GM23338 (cell line): Measurements from ENCODE around the gene IPCEF1. TPM values are rescaled to one million over a fixed set of nuclear protein-coding genes. Genes with fewer than 3 reads are reported as not detected.

Experiments
- ATAC-seq: fragments of 200-7000 bp; cut with Tn5 transposase; 3 replicates; pipeline ENCODE4 v1.9.1; 2020
- DNase-seq: peaks from one replicate; pipeline ENCODE4 v3.0.0-alpha.2; 2015; ENCODE audit warnings: low spot score
- H2AFZ ChIP-seq: fragments of 200-600 bp; sonication (generic); 2 replicates; pipeline ENCODE4 v1.8.0; 2016; ENCODE audit warnings: antibody characterized with exemption, mild to moderate bottlenecking, moderate library complexity
- H3F3A ChIP-seq: fragments of 200-600 bp; sonication (generic); replicated peaks from 2 replicates; pipeline ENCODE4 v1.8.0; 2017; ENCODE audit warnings: antibody characterized with exemption, mixed run types, low read depth
- H3K27ac ChIP-seq: fragments of 200-600 bp; sonication (generic); 2 replicates; pipeline ENCODE4 v1.6.1; 2016; ENCODE audit warnings: low read depth
- H3K27me3 ChIP-seq: fragments of 200-600 bp; sonication (generic); 2 replicates; pipeline ENCODE4 v1.8.0; 2016; ENCODE audit warnings: mild to moderate bottlenecking, mixed run types, moderate library complexity; ENCODE audit not compliant: insufficient read depth
- H3K36me3 ChIP-seq: fragments of 200-600 bp; sonication (generic); 2 replicates; pipeline ENCODE4 v1.8.0; 2016; ENCODE audit warnings: mild to moderate bottlenecking; ENCODE audit not compliant: insufficient read depth
- H3K4me1 ChIP-seq: fragments of 200-600 bp; sonication (generic); 2 replicates; pipeline ENCODE4 v1.8.0; 2016; ENCODE audit warnings: mild to moderate bottlenecking, moderate library complexity; ENCODE audit not compliant: insufficient read depth
- H3K4me2 ChIP-seq: fragments of 200-600 bp; sonication (generic); 2 replicates; pipeline ENCODE4 v1.7.1; 2017; ENCODE audit warnings: mixed run types
- H3K4me3 ChIP-seq: fragments of 200-600 bp; sonication (generic); 2 replicates; pipeline ENCODE4 v1.6.1; 2016; ENCODE audit warnings: mixed run types
- H3K79me2 ChIP-seq: fragments of 200-600 bp; sonication (generic); replicated peaks from 2 replicates; pipeline ENCODE4 v1.8.0; 2017; ENCODE audit warnings: mild to moderate bottlenecking; ENCODE audit not compliant: insufficient read depth
- H3K9me2 ChIP-seq: fragments of 200-600 bp; sonication (generic); 2 replicates; pipeline ENCODE4 v1.8.0; 2017; ENCODE audit not compliant: insufficient read depth
- H4K20me1 ChIP-seq: fragments of 200-600 bp; sonication (generic); replicated peaks from 2 replicates; pipeline ENCODE4 v1.8.0; 2017; ENCODE audit warnings: mild to moderate bottlenecking; ENCODE audit not compliant: insufficient read depth
- H3K27ac Mint-ChIP-seq: 2 replicates; pipeline ENCODE4 v1.8.0; 2020; ENCODE audit warnings: inconsistent platforms, mild to moderate bottlenecking, moderate library complexity, mixed read lengths
- H3K27me3 Mint-ChIP-seq: 3 replicates; pipeline ENCODE4 v1.8.0; 2022; ENCODE audit warnings: low read depth, mild to moderate bottlenecking, moderate library complexity, mixed read lengths, inconsistent platforms; ENCODE audit not compliant: insufficient read depth, poor library complexity
- H3K36me3 Mint-ChIP-seq: 3 replicates; pipeline ENCODE4 v1.8.0; 2021; ENCODE audit warnings: low read depth, mild to moderate bottlenecking, inconsistent platforms, moderate library complexity, mixed read lengths
- H3K4me1 Mint-ChIP-seq: 3 replicates; pipeline ENCODE4 v1.8.0; 2020; ENCODE audit warnings: mild to moderate bottlenecking, inconsistent platforms, mixed read lengths
- H3K4me3 Mint-ChIP-seq: 3 replicates; pipeline ENCODE4 v1.8.0; 2021; ENCODE audit warnings: moderate library complexity, mild to moderate bottlenecking, inconsistent platforms, mixed read lengths
- H3K9me3 Mint-ChIP-seq: 3 replicates; pipeline ENCODE4 v1.8.0; 2020; ENCODE audit warnings: moderate library complexity, mild to moderate bottlenecking, inconsistent platforms, mixed read lengths
- EZH2phosphoT487 ChIP-seq: fragments of 200-600 bp; sonication (generic); IDR thresholded peaks from one replicate; pipeline ENCODE4 v1.8.1; 2018; ENCODE audit warnings: antibody characterized with exemption; ENCODE audit not compliant: unreplicated experiment
- POLR2AphosphoS5 ChIP-seq: IDR thresholded peaks from 2 replicates; pipeline ENCODE4 v1.6.1; 2016; ENCODE audit warnings: antibody characterized with exemption, low read depth
- STAT1 ChIP-seq: IDR thresholded peaks from one replicate; pipeline ENCODE4 v1.6.1; 2016; ENCODE audit warnings: antibody characterized with exemption; ENCODE audit not compliant: unreplicated experiment
- ZNF114 ChIP-seq: fragments of 250-450 bp; sonication (Bioruptor Pico); IDR thresholded peaks from 2 replicates; pipeline ENCODE4 v1.5.0; 2020; ENCODE audit warnings: mild to moderate bottlenecking, moderate library complexity
- ZNF331 ChIP-seq: fragments of 250-450 bp; sonication (Bioruptor Pico); IDR thresholded peaks from 2 replicates; pipeline ENCODE4 v1.5.0; 2020; ENCODE audit warnings: low read depth, mild to moderate bottlenecking, moderate library complexity
- polyA plus RNA-seq: library from polyadenylated mRNA; unstranded; fragments of >200 nt; fragmentation: Nextera tagmentation; extraction: Ambion mirVana; gene quantifications from 2 replicates; pipeline ENCODE4 v1.2.1, GENCODE V29; 2016
- total RNA-seq: library from RNA; depleted of rRNA; stranded (reverse); fragments of >200 nt; shearing (Covaris generic); gene quantifications from 2 replicates; pipeline ENCODE4 v1.2.3, GENCODE V29; 2014
- TF ChIP-seq, protein P1 (sequence below), 2 experiments: fragments of 200-600 bp in 1 of 2; sonication (generic) in 1 of 2; conservative IDR thresholded peaks; 2 replicates each; pipeline versions ENCODE4 v1.5.1 to v1.6.1; 2016 to 2017; ENCODE audit warnings: antibody characterized with exemption in 2 of 2, low read depth in 2 of 2, mild to moderate bottlenecking in 2 of 2, moderate library complexity in 1 of 2
- TF ChIP-seq, protein P2 (sequence below): IDR thresholded peaks from 2 replicates; pipeline ENCODE4 v1.6.1; 2016; ENCODE audit warnings: antibody characterized with exemption
- TF ChIP-seq, protein P3 (sequence below): fragments of 250-450 bp; sonication (Bioruptor Pico); IDR thresholded peaks from 2 replicates; pipeline ENCODE4 v1.5.0; 2020; ENCODE audit warnings: mild to moderate bottlenecking, moderate library complexity

The IPCEF1 gene
- total and polyA plus RNA-seq, 2 experiments from 2014 or later, result 0.15 to 1.8 TPM

DNA sequence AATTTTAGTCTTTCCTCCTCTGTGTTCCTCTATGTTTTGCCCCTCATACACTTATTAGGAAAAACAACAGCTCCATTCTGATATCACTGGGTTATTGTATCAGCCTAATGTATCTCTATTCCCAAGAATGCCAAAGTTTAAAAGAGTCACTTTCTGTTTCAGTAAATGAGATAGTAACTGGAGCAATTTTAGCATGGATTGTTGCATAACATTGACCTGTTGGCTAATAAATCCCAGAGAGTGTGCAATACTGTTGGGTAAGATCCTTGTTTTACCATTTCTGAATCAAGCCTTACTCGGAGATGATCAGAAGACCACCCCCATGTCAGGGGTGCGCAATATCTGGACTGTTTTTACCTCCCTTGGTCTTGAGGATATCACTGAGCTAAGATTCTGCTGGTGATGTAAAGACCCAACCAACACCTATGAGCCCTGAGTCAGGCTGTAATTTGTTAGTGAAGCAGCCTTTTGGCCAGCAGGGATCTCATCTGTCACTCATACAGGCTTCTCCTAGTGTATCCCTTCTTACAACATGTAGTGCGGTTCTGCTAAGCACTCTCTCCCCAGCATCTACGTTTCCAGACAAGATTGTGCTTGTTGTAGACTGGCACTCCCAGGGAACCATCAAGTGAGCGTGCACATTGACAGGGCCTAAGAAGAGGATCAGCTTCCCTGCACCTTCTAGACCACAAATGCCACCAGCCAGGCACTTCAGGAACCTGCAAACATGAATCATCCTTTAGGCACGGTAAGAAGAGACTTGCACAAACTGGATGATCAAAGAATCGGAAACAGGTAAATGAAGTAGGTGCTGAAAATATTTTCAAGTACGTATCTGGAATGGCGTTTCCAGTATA, 11.5 kb upstream of the IPCEF1 start (continued):
- TF ChIP-seq, protein P1, sequence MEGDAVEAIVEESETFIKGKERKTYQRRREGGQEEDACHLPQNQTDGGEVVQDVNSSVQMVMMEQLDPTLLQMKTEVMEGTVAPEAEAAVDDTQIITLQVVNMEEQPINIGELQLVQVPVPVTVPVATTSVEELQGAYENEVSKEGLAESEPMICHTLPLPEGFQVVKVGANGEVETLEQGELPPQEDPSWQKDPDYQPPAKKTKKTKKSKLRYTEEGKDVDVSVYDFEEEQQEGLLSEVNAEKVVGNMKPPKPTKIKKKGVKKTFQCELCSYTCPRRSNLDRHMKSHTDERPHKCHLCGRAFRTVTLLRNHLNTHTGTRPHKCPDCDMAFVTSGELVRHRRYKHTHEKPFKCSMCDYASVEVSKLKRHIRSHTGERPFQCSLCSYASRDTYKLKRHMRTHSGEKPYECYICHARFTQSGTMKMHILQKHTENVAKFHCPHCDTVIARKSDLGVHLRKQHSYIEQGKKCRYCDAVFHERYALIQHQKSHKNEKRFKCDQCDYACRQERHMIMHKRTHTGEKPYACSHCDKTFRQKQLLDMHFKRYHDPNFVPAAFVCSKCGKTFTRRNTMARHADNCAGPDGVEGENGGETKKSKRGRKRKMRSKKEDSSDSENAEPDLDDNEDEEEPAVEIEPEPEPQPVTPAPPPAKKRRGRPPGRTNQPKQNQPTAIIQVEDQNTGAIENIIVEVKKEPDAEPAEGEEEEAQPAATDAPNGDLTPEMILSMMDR (conservative IDR thresholded peaks at IDR 0.05; ENCODE audit: low read depth in 2 of 2), result no peak
- TF ChIP-seq ZNF331 (CRISPR knock-in tag), result no peak
- TF ChIP-seq POLR2AphosphoS5, result no peak

DNA sequence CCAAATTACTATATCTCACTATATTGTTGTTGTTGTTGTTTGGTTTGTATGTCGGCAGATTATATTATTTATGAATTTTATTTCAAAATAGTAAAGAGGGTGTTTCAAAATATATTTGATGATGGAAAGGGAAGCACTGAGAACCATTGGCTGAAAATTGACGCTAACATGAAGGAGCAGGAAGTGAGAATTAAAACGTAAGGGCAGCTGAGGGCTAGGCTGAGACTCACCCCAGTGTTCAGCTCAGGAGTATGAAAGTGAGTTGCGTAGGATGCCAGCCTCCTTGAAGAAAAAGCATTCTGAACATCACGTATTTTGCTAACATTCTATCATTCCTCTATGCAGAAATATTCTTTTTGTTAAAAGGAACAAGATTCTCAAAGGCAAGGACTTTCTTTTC, 10.7 kb upstream of the IPCEF1 start:
- ATAC-seq (no peak), DNase-seq (no peak)
- H3K27ac Mint-ChIP-seq, result no peak overlapping the region
- no peaks in the 10 kb centered on the region for H3K27me3 Mint-ChIP-seq
- Histone ChIP-seq H3K4me3 (no peak overlapping the region), H3K27me3 (no peaks in the 10 kb centered on the region), H3K4me1 (no peaks in the 10 kb centered on the region), H3K9me2 (no peaks in the 10 kb centered on the region), H2AFZ (no peak overlapping the region), H4K20me1 (no peaks in the 10 kb centered on the region), H3F3A (no peaks in the 10 kb centered on the region), H3K4me2 (no peak overlapping the region), H3K79me2 (no peaks in the 10 kb centered on the region), H3K27ac (no peak overlapping the region), H3K36me3 (no peaks in the 10 kb centered on the region)
- H3K36me3 Mint-ChIP-seq, result no peaks in the 10 kb centered on the region
- no peaks in the 10 kb centered on the region for H3K4me1 Mint-ChIP-seq
- no peaks in the 10 kb centered on the region for H3K9me3 Mint-ChIP-seq
- H3K4me3 Mint-ChIP-seq, result no peak overlapping the region
- TF ChIP-seq, protein P2, sequence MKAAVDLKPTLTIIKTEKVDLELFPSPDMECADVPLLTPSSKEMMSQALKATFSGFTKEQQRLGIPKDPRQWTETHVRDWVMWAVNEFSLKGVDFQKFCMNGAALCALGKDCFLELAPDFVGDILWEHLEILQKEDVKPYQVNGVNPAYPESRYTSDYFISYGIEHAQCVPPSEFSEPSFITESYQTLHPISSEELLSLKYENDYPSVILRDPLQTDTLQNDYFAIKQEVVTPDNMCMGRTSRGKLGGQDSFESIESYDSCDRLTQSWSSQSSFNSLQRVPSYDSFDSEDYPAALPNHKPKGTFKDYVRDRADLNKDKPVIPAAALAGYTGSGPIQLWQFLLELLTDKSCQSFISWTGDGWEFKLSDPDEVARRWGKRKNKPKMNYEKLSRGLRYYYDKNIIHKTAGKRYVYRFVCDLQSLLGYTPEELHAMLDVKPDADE, result no peak
- TF ChIP-seq, protein P3, sequence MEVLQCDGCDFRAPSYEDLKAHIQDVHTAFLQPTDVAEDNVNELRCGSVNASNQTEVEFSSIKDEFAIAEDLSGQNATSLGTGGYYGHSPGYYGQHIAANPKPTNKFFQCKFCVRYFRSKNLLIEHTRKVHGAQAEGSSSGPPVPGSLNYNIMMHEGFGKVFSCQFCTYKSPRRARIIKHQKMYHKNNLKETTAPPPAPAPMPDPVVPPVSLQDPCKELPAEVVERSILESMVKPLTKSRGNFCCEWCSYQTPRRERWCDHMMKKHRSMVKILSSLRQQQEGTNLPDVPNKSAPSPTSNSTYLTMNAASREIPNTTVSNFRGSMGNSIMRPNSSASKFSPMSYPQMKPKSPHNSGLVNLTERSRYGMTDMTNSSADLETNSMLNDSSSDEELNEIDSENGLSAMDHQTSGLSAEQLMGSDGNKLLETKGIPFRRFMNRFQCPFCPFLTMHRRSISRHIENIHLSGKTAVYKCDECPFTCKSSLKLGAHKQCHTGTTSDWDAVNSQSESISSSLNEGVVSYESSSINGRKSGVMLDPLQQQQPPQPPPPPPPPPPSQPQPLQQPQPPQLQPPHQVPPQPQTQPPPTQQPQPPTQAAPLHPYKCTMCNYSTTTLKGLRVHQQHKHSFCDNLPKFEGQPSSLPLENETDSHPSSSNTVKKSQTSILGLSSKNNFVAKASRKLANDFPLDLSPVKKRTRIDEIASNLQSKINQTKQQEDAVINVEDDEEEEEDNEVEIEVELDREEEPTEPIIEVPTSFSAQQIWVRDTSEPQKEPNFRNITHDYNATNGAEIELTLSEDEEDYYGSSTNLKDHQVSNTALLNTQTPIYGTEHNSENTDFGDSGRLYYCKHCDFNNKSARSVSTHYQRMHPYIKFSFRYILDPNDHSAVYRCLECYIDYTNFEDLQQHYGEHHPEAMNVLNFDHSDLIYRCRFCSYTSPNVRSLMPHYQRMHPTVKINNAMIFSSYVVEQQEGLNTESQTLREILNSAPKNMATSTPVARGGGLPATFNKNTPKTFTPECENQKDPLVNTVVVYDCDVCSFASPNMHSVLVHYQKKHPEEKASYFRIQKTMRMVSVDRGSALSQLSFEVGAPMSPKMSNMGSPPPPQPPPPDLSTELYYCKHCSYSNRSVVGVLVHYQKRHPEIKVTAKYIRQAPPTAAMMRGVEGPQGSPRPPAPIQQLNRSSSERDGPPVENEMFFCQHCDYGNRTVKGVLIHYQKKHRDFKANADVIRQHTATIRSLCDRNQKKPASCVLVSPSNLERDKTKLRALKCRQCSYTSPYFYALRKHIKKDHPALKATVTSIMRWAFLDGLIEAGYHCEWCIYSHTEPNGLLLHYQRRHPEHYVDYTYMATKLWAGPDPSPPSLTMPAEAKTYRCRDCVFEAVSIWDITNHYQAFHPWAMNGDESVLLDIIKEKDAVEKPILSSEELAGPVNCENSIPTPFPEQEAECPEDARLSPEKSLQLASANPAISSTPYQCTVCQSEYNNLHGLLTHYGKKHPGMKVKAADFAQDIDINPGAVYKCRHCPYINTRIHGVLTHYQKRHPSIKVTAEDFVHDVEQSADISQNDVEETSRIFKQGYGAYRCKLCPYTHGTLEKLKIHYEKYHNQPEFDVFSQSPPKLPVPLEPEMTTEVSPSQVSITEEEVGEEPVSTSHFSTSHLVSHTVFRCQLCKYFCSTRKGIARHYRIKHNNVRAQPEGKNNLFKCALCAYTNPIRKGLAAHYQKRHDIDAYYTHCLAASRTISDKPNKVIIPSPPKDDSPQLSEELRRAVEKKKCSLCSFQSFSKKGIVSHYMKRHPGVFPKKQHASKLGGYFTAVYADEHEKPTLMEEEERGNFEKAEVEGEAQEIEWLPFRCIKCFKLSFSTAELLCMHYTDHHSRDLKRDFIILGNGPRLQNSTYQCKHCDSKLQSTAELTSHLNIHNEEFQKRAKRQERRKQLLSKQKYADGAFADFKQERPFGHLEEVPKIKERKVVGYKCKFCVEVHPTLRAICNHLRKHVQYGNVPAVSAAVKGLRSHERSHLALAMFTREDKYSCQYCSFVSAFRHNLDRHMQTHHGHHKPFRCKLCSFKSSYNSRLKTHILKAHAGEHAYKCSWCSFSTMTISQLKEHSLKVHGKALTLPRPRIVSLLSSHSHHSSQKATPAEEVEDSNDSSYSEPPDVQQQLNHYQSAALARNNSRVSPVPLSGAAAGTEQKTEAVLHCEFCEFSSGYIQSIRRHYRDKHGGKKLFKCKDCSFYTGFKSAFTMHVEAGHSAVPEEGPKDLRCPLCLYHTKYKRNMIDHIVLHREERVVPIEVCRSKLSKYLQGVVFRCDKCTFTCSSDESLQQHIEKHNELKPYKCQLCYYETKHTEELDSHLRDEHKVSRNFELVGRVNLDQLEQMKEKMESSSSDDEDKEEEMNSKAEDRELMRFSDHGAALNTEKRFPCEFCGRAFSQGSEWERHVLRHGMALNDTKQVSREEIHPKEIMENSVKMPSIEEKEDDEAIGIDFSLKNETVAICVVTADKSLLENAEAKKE (CRISPR knock-in tag), result no peak
- no peak for TF ChIP-seq ZNF114
- TF ChIP-seq EZH2phosphoT487, result no peak
- TF ChIP-seq, protein P1 (conservative IDR thresholded peaks at IDR 0.05; ENCODE audit: low read depth in 2 of 2), result no peak
- no peak for TF ChIP-seq STAT1
- TF ChIP-seq POLR2AphosphoS5, result no peak
